Right ventricle myocardium superior (tissue), 1 donor: Measurements from ENCODE around the gene RBBP8NL. TPM values are rescaled to one million over a fixed set of nuclear protein-coding genes. Genes with fewer than 3 reads are reported as not detected.
"Not testable (repeated sequence)": the region's sequence is repeated elsewhere in the genome, so short reads cannot be mapped to it uniquely, and the experiment has no call there.

Experiments
- ATAC-seq: fragments of 200-7000 bp; cut with Tn5 transposase; one replicate; pipeline ENCODE4 v1.9.1; 2020; ENCODE audit warnings: mild to moderate bottlenecking; ENCODE audit not compliant: poor library complexity
- DNase-seq: peaks from one replicate; pipeline ENCODE4 v3.0.0-alpha.2; 2020
- intact Hi-C: fragments of 100-400 bp; cut with DNase I; formaldehyde crosslinking; loops from one replicate; pipeline ENCODE4 v1.11.2; 2022
- total RNA-seq: library from RNA; stranded (reverse); fragmentation: NEBNext Ultra II Directional; extraction: Animal tissue kit (Norgen Biotek cat#: 25700); gene quantifications from one replicate; pipeline ENCODE4 v1.2.1, GENCODE V29; 2021
- donor health status: DM: no; HTN: yes; CAD: no; lungs with severe emphysema.

The RBBP8NL gene
- total RNA-seq, 1 donor from 2014 or later, result not detected

DNA sequence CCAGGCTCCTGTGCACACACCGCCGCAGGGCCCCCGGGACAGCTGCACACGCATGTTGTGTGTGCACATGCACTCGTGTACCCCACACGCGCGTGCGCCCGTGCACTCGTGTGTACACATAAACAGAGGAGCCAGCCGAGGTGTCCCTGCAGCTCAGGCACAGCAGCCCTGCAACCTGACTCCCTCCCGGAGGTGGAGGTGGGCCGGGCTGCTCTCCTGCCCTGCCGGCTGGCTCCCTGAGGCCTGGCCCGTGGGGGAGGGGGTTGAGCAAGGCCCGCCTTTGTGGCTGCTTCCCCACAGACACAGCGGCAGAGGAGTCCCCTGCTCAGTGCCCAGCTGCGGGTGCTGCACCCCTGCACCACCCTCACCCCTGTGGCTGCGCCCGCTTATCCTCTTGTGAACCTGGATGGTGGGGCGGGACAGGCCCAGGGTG lies 624 bp downstream of the RBBP8NL start:
- intact Hi-C loops, result no loop called here
- ATAC-seq (no peak), DNase-seq (no peak)

DNA sequence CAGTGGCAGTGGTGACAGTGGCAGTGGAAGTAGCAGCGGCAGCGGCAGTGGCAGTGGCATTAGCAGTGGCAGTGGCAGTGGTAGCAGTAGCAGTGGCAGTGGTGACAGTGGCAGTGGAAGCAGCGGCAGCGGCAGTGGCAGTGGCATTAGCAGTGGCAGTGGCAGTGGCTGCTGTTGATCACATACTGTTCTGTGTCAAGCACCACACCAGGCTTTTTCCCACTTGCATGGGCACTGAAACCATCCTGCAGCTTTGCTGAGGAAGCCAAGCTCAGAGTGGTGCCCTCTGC lies 1.3 kb downstream of the RBBP8NL start:
- ATAC-seq, DNase-seq, intact Hi-C loops: not testable (repeated sequence)

DNA sequence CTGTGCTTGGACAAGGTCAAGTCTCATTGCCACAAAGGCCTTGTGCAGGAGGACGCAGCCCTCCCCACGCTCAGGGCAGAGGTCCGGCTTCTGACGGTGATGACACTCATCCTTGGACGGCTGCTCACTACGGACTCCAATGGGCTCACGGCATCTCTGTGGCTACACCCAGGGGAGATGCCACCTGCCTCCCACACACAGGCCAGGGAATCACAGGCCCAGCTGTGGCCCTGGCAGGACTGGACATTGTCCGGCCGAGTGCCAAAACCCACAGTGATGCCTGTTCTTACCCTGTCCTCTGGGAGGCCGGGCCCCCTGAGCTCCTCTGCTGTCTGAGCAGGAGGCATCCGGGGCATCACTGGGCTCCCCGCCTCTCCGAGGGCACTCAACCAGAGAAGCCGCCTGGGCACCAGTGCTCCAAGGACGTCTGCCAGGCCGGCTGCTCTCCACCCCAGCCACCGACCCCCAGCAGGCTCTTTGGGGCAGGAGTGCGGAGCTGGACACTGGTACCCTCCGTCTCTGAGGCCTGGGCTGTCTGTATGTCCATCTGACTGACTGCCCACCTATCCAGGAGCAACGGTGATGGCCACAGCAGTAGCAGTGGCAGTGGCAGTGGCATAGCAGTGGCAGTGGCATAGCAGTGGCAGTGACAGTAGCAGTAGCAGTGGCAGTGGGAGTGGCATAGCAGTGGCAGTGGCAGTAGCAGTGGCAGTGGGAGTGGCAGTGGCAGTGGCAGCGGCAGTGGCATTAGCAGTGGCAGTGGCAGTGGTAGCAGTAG lies 1.9 kb downstream of the RBBP8NL start:
- no peak for DNase-seq
- no peak for ATAC-seq
- intact Hi-C loops, result no loop called here

DNA sequence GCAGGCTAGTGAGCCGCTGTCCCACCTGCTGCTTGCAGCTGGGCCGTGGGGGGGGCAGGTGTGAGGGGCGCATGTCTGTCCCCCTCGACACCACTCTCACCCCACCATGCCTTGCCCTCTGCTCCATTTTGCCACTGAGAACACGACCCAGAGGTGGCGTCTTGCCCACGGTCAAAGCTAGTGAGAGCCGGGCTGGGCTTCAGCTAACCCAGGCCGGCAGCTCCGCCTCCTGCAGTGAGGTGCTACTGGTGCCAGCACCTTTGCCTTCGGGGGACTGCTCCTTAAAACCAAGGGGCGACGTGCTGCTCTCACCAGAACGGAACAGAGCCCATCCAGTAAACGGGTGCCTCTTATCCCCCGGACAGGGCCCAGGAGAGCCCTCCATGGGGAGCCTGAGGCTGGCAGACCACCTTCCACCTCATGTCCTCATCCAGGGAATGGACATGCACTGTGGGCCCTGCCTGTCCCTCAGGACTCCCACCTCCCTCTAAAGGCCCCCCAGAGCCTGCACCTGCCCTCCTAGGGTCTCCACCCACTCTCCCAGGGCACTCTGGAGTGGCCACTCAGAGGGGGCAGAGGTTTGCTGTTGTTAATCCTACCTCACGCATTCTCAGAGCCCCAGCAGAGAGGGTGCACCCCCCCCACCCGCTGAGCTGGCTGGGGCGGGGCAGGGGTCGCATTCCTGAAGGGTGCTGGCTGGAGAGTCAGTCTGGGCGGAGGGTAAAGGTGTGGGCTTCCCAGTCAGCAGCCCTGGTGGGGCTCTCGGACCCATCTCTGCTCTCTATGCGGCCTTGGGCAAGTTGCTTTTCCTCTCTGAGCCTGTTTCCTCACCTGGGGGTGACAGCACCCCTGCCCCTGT lies 2.9 kb downstream of the RBBP8NL start:
- intact Hi-C loops, result no loop called here
- DNase-seq (no peak), ATAC-seq (peak; percentile 14)

DNA sequence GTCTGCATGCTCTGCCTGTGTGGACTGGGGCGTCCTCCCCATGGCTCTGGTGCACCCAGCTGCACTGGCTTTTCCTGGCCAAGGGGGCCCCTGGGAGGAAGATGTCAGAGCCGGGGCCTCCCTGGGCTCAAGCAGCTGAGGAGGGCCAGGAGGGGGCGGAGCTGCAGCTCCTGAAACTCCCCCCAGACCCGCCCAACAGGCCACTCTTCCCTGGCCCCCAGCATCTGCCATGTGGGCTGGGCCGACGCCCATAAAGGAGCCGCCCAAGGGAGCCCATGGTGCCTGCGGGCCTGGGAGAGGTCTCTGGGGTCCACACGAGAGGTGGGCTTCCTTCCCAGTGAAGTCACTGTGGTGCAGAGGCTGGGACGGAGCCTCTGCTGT lies 4.0 kb downstream of the RBBP8NL start:
- DNase-seq (no peak), ATAC-seq (no peak)
- intact Hi-C loops, result no loop called here

DNA sequence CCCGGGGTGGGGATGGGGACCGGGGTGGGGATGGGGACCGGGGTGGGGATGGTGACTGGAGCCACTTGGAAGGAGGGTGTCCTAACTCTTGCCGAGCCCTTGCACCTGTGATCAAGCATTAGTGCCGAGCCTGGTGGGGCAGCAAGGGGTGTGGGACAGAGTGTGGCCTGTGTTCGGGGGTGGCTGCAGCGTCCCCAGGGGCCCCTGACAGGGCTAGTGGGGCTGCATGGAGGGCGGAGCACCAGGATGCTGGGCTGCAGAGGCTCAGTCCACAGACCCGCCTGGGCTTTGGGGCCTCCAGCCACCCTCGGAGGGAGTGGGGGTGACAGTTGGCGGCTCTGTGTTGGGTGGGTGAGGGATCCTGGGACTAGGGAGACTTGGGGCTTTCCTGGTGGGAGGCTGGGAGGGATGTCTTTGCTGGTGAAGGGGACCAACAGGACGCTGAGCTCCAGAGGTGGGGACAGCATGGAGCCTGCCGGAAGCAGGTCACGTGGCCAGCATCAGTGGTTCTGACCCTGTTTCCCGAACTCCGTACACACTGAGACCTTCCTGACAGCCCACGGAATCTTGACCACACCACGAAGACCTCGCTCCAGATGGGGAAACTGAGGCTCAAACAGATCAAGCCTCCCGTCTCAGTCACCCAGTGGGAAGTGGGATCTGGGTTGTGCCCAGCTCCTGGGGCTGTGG lies 4.6 kb downstream of the RBBP8NL start:
- intact Hi-C loops, result no loop called here
- no peak for DNase-seq
- no peak for ATAC-seq

DNA sequence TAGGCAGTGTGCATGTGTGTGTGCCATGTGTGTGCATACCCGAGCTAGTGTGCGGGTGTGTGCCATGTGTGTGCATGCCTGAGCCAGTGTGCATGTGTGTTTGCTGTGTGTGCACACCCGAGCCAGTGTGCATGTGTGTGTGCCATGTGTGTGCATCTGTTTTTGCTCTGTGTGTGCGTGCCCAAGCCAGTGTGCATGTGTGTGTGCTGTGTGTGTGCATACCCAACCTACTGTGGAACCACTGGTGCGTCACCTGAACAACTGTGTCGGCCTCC lies 5.7 kb downstream of the RBBP8NL start:
- intact Hi-C loops, result no loop called here
- ATAC-seq (no peak), DNase-seq (no peak)

DNA sequence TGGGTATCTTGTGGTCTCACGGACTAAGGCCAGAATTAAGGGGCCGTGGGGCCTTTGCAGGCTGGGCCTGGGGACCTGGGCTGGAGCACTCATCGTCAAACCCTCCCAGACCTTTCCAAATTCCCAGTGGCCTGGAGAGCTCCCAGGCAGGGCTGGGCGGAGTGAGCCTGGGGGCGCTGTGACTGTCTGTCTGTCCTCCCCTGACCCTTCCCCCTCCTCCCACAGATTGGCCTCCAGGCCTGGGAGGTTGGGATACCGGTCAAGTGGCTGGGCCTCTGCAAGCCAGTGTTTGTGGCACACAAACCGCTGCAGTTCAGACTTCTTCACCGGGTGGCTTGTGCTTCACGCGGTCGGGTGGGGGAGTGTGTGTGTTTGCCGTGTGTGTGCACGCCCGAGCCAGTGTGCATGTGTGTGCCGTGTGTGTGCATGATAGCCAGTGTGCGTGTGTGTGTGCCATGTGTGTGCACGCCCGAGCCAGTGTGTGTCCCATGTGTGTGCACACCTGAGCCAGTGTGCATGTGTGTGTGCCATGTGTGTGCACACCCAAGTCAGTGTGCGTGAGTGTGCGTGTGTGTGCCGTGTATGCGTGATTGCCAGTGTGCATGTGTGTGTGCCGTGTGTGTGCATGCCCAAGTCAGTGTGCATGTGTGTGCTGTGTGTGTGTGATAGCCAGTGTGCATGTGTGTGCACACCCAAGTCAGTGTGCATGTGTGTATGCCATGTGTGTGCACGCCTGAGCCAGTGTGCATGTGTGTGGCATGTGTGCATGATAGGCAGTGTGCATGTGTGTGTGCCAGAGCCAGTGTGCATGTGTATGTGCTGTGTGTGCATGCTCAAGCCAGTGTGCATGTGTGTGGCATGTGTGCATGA lies 6.3 kb downstream of the RBBP8NL start:
- ATAC-seq, result peak; percentile 38
- intact Hi-C loops, result no loop called here

DNA sequence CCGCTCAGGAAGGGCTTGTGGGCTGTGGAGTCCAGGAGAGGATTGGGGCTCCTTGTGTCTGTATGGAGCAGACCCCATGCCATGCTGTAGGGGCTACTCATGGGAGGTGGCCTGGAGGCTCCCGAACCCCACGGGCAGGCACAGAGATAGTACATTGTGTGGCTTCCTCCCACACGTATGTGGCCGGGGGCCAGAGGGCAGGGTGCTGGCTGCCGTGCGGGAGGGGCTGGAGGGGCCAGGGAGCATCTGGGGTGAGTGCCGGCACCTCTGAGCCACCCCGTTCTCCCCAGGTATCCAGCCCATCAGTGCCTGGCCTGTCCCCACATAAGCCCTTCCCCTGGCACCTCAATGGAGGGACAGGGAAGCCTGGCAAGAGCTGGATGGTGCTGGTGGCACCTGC lies 7.6 kb downstream of the RBBP8NL start:
- no peak for DNase-seq
- ATAC-seq, result no peak
- intact Hi-C loops, result no loop called here

More for the DNA sequence above, 6.3 kb downstream of the RBBP8NL start:
- no peak for DNase-seq

DNA sequence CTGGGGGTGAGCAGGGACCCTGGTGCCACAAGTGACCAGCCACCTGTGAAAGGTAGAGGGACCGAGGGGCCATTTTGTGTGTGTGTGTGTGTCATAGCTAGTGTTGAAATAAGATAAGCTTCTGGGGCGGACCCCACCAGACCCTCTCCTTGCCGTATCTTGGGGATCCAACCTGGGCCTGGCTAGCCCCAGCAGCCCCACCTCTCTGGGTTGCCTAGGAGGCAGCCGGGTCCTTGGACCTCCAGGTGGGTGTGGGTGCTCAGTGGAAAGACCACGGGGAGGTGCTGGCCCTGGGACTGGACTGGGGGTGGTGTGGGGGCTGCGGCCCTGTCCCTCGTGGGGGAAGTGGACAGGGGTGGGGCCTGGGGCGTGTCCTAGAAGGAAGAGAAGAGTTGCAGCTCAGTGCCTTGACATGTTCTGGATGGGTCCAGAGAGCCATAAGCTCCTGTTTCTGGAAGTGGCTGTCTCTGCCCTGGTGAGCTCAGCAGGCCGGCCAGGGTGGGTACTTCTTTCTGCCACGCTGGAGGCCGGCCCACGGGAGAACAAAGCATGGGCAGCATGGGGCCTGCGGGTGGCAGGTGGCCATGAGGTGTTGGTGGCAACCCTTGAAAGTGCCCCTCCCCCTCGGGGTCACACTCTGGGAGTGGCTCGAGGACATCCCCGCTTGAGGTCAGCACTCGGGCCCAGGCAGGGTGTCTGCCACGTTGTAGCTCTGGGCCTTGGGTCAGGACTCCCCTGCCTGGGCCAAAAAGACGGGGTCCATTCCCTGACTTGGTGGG lies 8.4 kb downstream of the RBBP8NL start:
- ATAC-seq (no peak), DNase-seq (no peak)
- intact Hi-C loops, result no loop called here

DNA sequence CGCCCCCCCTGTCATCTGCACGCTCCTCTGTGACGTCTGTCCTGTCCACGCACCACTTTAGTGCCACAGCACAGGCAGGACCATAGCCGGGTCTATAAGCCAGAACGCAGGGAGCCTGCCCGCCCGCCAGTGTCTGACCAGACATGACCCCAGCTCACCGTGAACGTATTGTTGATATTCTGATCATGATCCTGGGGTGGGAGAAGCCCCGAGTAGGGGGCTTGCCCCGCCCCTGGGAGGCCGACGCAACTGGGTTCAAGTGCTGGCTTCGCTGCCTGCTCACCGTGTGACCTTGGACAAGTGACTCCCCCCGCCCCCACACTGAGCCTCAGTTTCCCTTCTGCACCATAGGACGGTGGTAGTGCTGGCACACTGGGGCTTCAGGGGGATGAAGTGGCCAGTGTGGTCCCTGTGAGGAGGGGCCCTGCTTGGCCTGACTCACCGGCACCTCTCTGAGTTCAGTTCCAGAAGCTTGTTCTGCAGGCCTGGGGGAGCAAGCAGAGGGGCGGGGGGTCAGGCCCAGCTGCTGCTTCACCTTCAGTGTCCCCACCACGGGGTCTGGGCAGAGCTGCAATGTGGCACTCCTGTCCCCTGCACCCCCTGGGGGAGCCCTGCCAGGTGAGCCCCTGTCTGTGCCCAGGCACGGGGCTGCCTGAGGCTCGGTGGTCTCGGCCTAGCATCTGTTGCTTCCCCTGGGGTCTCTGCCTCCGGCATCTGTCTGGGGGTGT lies 9.2 kb downstream of the RBBP8NL start:
- DNase-seq (no peak), ATAC-seq (no peak)
- intact Hi-C loops, result no loop called here

DNA sequence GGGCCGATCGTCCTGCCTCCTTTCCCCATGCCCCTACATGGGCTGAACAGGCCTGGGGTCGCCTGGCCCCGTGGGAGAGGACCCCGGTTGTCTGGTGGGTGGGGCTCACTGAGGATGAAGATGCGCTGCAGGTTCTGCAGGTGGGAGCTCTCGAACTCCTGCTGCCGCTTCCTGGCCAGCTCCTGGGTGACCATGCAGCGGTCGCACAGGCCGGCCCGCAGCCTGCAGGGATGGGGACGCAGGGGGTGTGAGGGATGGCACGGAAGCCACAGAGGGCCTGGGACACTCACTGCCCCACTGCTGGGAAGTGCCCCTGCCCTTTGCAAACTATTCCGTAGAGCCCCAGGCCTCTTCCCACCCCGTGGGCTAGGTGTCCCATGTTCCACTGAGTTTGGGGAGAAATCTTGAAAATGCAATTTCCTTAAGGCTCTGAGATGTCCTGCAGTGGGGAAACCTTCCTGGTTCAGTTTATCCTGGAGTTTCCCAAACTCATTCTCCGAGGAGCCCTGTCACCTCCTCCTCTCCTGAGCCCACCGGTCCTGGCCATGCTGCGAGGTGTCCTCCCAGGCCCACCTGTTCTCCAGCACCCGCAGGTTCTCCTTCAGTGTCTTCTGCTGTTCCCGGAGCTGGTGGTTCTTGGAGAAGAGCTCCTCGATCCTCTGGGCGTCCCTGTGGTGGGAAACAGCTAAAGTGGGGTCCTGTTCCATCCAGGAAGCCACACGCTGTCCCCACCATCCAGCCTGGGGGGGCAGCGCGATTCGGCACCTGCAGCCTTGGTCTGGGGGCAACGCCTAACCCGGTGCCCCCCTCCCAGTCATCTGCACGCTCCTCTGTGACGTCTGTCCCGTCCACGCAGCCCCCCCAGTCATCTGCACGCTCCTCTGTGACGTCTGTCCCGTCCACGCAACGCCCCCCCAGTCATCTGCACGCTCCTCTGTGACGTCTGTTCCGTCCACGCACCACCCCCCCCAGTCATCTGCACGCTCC lies 10.4 kb downstream of the RBBP8NL start:
- no peak for ATAC-seq
- no peak for DNase-seq
- intact Hi-C loops, result no loop called here

DNA sequence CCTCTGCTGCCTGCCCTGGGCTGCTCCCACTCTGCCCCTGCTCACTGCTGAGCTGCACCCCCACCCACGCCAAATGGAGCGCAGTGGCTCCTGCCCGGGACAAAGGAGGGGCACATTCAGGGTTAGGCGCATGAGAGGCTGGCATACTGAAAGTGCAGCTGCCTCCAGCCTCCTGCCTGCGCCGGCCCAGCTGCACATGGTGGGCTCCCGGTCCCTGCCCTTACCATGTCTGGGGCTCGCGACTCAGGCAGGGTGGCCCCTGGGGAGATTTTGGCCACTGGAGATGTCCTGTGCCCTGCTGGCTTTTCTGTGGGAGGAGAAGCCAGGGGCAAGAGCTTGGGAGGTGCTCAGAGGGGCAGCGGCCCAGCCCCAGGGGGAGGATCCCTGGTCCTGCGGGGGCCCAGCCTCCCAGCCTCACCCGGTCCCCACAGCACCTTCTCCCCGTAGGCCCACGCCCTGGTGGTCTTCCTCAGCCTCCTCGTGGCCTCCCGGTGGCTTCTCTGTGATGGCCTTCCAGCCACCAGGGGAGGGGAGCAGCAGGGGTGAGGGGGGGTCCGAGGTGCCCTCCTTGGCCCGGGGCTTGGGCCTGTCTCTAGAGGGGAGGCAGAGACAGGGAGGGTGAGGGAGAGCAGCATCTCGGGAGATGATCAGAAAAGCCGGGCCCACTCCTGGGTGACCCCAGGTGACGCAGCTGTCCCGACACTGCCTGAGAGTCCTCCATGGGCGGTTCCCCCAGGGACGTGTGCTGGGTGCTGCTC lies 11.8 kb downstream of the RBBP8NL start:
- ATAC-seq, result no peak
- intact Hi-C loops, result no loop called here
- no peak for DNase-seq

DNA sequence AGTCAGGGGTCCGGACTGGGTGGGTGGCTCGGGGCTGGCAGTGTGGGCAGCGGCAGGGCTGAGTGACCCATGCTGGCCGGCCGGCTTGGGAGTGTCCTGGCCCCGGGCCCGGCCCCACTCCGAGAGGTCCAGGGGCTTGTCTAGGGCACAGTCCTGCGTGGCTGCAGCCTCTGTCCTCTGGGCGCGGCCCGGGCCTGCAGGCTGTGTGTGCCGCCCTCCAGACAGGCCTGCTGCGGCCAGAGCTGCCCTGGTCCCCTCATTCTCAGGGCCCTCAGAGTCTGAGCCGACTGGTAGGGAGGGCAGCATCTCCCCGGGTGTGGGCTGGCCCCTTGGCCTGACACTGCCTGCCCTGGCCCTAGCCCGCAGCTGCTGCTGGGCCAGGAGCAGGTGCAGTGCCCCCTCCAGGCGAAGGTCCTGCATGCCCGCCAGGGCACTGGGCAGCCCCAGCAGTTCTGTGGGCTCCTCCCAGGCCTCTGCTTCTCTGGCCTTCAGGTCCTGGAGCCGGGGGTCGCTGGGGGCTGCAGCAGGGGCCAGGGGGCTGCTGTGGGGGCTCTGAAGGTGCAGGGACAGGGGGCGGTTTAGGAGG lies 13.3 kb downstream of the RBBP8NL start:
- DNase-seq, result no peak
- no peak for ATAC-seq
- intact Hi-C loops, result no loop called here

DNA sequence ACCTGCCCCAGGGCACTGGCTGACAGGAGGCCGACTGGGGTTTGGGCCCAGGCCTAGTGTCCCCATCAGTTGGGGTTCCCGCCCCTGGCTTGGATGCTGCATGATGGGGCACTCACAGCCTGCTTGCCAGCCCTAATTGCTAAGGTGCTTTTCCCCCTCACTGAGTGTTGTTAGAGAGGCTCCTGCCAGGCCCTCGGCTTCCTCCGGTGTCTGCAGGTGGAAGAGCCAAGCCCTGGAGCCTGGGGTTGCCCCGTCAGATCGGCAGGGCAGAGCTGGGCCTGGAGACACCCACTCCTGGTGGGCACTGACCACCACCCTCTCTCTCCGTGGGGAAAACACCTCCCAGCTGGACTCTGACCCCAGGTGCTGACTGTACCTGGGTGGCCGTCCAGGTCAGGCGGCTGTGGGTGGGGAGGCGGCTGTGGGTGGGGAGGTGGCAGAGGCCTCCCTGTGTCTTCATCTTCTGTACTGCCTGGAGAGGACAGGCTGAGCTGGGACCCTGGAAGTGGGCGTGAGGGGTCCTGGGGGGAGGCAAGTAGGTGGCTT lies 14.2 kb downstream of the RBBP8NL start:
- intact Hi-C loops, result no loop called here
- no peak for DNase-seq
- ATAC-seq, result no peak
